HepG2 (cell line): ENCODE results near the gene SS18L1. TPM values are rescaled to one million over a fixed set of nuclear protein-coding genes. Genes with fewer than 3 reads are reported as not detected.

Experiments
- AKAP8 ChIP-seq: sonication (generic); formaldehyde crosslinking; IDR thresholded peaks from 2 replicates; pipeline ENCODE4 v1.5.1; 2020; ENCODE audit warnings: mild to moderate bottlenecking, missing genetic modification reagents
- CEBPB ChIP-seq: IDR thresholded peaks from 2 replicates; pipeline ENCODE4 v1.6.1; 2011; ENCODE audit warnings: low read depth, low read length, improper control_type of control experiment, borderline replicate concordance
- MTF2 ChIP-seq: sonication (generic); formaldehyde crosslinking; IDR thresholded peaks from 2 replicates; pipeline ENCODE4 v1.5.0; 2020; ENCODE audit warnings: missing genetic modification reagents, borderline replicate concordance
- TRIM24 ChIP-seq: sonication (generic); formaldehyde crosslinking; IDR thresholded peaks from 2 replicates; pipeline ENCODE4 v1.8.0; 2022; ENCODE audit warnings: mild to moderate bottlenecking, missing genetic modification reagents
- ZFP36L2 ChIP-seq: sonication (generic); formaldehyde crosslinking; IDR thresholded peaks from 2 replicates; pipeline ENCODE4 v1.4.0; 2020; ENCODE audit warnings: missing genetic modification reagents
- ZNF652 ChIP-seq: IDR thresholded peaks from 2 replicates; pipeline ENCODE4 v1.6.1; 2016; ENCODE audit warnings: low read depth, borderline replicate concordance
- polyA plus RNA-seq, 8 experiments: library from polyadenylated mRNA; depleted of rRNA in 3 of 8; stranded (reverse) in 7 of 8; unstranded in 1 of 8; fragments of >200 nt; fragmentation: Illumina TruSeq in 4 of 8; extraction: Trizol in 4 of 8; gene quantifications; 2 replicates each; pipeline versions ENCODE4 v1.2.1 to v1.2.3, GENCODE V29; 2011 to 2016; ENCODE audit warnings: low read depth in 4 of 8, missing spikeins in 1 of 8, mixed read lengths in 1 of 8; ENCODE audit not compliant: insufficient read depth in 1 of 8
- total RNA-seq, 5 experiments: library from RNA; depleted of rRNA; stranded (reverse); fragments of >200 nt; fragmentation: Illumina TruSeq; extraction: Trizol; gene quantifications; 2 replicates each; pipeline ENCODE4 v1.2.3, GENCODE V29; 2016; ENCODE audit warnings: low read depth in 1 of 5
- TF ChIP-seq, protein P1 (sequence below): IDR thresholded peaks from 2 replicates; pipeline ENCODE4 v1.6.1; 2016; ENCODE audit warnings: low read depth, missing genetic modification reagents, missing compliant biosample characterization
- TF ChIP-seq, protein P2 (sequence below): sonication (generic); formaldehyde crosslinking; IDR thresholded peaks from 2 replicates; pipeline ENCODE4 v1.4.0; 2020; ENCODE audit warnings: missing genetic modification reagents
- TF ChIP-seq, protein P3 (sequence below): sonication (generic); formaldehyde crosslinking; IDR thresholded peaks from 2 replicates; pipeline ENCODE4 v1.4.0; 2020; ENCODE audit warnings: missing genetic modification reagents, mild to moderate bottlenecking, borderline replicate concordance
- TF ChIP-seq, protein P4 (sequence below): sonication (generic); formaldehyde crosslinking; IDR thresholded peaks from 2 replicates; pipeline ENCODE4 v1.4.0; 2020; ENCODE audit warnings: missing genetic modification reagents
- TF ChIP-seq, protein P5 (sequence below), 2 experiments: IDR thresholded peaks; 2 replicates each; pipeline ENCODE4 v1.6.1; 2011 to 2012; ENCODE audit warnings: low read length in 2 of 2, borderline replicate concordance in 1 of 2, low read depth in 1 of 2, mild to moderate bottlenecking in 1 of 2, moderate library complexity in 1 of 2

Gene SS18L1
- total and polyA plus RNA-seq, 2 of the 13 experiments (the other 11 are each of a cell fraction or from before 2014, with no cell fraction given): 17.8 to 27.6 TPM

DNA sequence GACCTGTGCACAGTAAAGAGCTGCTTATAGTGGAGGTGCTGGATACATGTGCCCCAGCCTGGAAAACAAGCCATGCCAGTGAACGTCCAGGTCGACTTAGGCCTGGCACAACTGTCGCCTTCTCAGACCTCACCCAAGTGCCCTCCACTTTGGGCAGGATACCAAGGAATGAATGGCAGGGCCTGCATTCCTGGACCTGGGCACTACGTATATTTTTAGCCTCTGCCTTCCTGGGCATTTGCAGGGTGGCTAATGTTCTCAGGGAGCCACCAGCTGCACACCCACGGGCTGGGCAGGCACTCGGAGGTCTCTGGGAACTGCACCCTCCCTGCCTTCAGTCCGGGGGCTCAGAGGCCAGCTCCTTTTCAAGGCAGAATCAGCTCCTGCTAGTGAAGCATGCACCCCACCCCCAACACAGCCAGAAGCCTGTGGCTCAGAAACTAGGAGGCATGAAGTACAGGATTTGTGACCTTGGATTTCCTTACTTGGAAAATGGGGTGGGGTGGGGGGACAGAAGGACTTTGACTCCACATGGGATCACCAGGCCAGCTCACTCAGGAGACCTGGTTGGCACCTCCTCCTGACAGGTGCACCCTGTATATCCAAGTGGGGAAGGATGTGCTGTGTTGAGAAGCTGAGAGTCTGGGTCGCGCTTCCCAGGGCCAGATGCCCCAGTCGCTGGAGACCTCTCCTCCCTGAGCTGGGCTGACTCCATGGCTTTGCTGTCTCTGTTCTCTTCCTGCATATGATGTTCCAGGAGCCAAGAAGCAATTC, 23.8 kb upstream of the SS18L1 start (continued):
- TF ChIP-seq, protein P1, sequence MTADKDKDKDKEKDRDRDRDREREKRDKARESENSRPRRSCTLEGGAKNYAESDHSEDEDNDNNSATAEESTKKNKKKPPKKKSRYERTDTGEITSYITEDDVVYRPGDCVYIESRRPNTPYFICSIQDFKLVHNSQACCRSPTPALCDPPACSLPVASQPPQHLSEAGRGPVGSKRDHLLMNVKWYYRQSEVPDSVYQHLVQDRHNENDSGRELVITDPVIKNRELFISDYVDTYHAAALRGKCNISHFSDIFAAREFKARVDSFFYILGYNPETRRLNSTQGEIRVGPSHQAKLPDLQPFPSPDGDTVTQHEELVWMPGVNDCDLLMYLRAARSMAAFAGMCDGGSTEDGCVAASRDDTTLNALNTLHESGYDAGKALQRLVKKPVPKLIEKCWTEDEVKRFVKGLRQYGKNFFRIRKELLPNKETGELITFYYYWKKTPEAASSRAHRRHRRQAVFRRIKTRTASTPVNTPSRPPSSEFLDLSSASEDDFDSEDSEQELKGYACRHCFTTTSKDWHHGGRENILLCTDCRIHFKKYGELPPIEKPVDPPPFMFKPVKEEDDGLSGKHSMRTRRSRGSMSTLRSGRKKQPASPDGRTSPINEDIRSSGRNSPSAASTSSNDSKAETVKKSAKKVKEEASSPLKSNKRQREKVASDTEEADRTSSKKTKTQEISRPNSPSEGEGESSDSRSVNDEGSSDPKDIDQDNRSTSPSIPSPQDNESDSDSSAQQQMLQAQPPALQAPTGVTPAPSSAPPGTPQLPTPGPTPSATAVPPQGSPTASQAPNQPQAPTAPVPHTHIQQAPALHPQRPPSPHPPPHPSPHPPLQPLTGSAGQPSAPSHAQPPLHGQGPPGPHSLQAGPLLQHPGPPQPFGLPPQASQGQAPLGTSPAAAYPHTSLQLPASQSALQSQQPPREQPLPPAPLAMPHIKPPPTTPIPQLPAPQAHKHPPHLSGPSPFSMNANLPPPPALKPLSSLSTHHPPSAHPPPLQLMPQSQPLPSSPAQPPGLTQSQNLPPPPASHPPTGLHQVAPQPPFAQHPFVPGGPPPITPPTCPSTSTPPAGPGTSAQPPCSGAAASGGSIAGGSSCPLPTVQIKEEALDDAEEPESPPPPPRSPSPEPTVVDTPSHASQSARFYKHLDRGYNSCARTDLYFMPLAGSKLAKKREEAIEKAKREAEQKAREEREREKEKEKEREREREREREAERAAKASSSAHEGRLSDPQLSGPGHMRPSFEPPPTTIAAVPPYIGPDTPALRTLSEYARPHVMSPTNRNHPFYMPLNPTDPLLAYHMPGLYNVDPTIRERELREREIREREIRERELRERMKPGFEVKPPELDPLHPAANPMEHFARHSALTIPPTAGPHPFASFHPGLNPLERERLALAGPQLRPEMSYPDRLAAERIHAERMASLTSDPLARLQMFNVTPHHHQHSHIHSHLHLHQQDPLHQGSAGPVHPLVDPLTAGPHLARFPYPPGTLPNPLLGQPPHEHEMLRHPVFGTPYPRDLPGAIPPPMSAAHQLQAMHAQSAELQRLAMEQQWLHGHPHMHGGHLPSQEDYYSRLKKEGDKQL: peak; percentile 31; the same call in 1 of the 2 replicates
- TF ChIP-seq TRIM24 (CRISPR knock-in tag): no peak
- TF ChIP-seq CEBPB: no peak
- TF ChIP-seq ZNF652: no peak
- peak; percentile 73; the same call in 1 of the 2 replicates for TF ChIP-seq AKAP8 (CRISPR knock-in tag)
- TF ChIP-seq, protein P2, sequence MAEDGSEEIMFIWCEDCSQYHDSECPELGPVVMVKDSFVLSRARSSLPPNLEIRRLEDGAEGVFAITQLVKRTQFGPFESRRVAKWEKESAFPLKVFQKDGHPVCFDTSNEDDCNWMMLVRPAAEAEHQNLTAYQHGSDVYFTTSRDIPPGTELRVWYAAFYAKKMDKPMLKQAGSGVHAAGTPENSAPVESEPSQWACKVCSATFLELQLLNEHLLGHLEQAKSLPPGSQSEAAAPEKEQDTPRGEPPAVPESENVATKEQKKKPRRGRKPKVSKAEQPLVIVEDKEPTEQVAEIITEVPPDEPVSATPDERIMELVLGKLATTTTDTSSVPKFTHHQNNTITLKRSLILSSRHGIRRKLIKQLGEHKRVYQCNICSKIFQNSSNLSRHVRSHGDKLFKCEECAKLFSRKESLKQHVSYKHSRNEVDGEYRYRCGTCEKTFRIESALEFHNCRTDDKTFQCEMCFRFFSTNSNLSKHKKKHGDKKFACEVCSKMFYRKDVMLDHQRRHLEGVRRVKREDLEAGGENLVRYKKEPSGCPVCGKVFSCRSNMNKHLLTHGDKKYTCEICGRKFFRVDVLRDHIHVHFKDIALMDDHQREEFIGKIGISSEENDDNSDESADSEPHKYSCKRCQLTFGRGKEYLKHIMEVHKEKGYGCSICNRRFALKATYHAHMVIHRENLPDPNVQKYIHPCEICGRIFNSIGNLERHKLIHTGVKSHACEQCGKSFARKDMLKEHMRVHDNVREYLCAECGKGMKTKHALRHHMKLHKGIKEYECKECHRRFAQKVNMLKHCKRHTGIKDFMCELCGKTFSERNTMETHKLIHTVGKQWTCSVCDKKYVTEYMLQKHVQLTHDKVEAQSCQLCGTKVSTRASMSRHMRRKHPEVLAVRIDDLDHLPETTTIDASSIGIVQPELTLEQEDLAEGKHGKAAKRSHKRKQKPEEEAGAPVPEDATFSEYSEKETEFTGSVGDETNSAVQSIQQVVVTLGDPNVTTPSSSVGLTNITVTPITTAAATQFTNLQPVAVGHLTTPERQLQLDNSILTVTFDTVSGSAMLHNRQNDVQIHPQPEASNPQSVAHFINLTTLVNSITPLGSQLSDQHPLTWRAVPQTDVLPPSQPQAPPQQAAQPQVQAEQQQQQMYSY: no peak
- TF ChIP-seq, protein P3, sequence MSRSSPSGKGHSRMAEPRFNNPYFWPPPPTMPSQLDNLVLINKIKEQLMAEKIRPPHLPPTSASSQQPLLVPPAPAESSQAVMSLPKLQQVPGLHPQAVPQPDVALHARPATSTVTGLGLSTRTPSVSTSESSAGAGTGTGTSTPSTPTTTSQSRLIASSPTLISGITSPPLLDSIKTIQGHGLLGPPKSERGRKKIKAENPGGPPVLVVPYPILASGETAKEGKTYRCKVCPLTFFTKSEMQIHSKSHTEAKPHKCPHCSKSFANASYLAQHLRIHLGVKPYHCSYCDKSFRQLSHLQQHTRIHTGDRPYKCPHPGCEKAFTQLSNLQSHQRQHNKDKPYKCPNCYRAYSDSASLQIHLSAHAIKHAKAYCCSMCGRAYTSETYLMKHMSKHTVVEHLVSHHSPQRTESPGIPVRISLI: no peak
- no peak for TF ChIP-seq ZFP36L2 (CRISPR knock-in tag)
- TF ChIP-seq, protein P4, sequence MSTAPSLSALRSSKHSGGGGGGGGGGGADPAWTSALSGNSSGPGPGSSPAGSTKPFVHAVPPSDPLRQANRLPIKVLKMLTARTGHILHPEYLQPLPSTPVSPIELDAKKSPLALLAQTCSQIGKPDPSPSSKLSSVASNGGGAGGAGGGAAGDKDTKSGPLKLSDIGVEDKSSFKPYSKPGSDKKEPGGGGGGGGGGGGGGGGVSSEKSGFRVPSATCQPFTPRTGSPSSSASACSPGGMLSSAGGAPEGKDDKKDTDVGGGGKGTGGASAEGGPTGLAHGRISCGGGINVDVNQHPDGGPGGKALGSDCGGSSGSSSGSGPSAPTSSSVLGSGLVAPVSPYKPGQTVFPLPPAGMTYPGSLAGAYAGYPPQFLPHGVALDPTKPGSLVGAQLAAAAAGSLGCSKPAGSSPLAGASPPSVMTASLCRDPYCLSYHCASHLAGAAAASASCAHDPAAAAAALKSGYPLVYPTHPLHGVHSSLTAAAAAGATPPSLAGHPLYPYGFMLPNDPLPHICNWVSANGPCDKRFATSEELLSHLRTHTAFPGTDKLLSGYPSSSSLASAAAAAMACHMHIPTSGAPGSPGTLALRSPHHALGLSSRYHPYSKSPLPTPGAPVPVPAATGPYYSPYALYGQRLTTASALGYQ (CRISPR knock-in tag): no peak
- TF ChIP-seq, protein P5, sequence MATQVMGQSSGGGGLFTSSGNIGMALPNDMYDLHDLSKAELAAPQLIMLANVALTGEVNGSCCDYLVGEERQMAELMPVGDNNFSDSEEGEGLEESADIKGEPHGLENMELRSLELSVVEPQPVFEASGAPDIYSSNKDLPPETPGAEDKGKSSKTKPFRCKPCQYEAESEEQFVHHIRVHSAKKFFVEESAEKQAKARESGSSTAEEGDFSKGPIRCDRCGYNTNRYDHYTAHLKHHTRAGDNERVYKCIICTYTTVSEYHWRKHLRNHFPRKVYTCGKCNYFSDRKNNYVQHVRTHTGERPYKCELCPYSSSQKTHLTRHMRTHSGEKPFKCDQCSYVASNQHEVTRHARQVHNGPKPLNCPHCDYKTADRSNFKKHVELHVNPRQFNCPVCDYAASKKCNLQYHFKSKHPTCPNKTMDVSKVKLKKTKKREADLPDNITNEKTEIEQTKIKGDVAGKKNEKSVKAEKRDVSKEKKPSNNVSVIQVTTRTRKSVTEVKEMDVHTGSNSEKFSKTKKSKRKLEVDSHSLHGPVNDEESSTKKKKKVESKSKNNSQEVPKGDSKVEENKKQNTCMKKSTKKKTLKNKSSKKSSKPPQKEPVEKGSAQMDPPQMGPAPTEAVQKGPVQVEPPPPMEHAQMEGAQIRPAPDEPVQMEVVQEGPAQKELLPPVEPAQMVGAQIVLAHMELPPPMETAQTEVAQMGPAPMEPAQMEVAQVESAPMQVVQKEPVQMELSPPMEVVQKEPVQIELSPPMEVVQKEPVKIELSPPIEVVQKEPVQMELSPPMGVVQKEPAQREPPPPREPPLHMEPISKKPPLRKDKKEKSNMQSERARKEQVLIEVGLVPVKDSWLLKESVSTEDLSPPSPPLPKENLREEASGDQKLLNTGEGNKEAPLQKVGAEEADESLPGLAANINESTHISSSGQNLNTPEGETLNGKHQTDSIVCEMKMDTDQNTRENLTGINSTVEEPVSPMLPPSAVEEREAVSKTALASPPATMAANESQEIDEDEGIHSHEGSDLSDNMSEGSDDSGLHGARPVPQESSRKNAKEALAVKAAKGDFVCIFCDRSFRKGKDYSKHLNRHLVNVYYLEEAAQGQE (IDR thresholded peaks at IDR 0.05; ENCODE audit: borderline replicate concordance in 1 of 2, low read depth in 1 of 2, low read length in 2 of 2): no peak
- no peak for TF ChIP-seq MTF2 (CRISPR knock-in tag)
